HT1080 (cell line): ENCODE results near the gene IGSF8. TPM values are rescaled to one million over a fixed set of nuclear protein-coding genes. Genes with fewer than 3 reads are reported as not detected.

ENCODE experiments used
- DNase-seq: peaks from one replicate; pipeline ENCODE4 v3.0.0-alpha.2; 2015; ENCODE audit warnings: low read depth
- polyA plus RNA-seq, 2 experiments: library from polyadenylated mRNA; depleted of rRNA; stranded (reverse); fragments of >200 nt; gene quantifications; 2 replicates each; pipeline ENCODE4 v1.2.3, GENCODE V29; 2015
- total RNA-seq: library from RNA; depleted of rRNA; stranded (reverse); fragments of >200 nt; shearing (Covaris generic); gene quantifications from 2 replicates; pipeline ENCODE4 v1.2.3, GENCODE V29; 2014; rRNA removed

IGSF8 gene, protein sequence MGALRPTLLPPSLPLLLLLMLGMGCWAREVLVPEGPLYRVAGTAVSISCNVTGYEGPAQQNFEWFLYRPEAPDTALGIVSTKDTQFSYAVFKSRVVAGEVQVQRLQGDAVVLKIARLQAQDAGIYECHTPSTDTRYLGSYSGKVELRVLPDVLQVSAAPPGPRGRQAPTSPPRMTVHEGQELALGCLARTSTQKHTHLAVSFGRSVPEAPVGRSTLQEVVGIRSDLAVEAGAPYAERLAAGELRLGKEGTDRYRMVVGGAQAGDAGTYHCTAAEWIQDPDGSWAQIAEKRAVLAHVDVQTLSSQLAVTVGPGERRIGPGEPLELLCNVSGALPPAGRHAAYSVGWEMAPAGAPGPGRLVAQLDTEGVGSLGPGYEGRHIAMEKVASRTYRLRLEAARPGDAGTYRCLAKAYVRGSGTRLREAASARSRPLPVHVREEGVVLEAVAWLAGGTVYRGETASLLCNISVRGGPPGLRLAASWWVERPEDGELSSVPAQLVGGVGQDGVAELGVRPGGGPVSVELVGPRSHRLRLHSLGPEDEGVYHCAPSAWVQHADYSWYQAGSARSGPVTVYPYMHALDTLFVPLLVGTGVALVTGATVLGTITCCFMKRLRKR
- 17.5 and 18.0 TPM in 2 replicates for total RNA-seq
- 14.9 and 17.5 TPM in 2 replicates for polyA plus RNA-seq (2015; cell fraction: cytosol; rRNA removed)
- polyA plus RNA-seq (2015; cell fraction: nucleus; rRNA removed), result 31.8 and 32.4 TPM in 2 replicates

- DNase-seq, result peak; percentile 33
Measured at GRCh38 chr1:160097911-160098851, at the start of gene IGSF8. TSS of gene IGSF8 (minus strand) at chr1:160098619. CDS start at chr1:160098472, 147 bp downstream.

GRCh38 chr1:160148121-160148520 lies 49.7 kb upstream of the IGSF8 start:
- DNase-seq, result no peak

DNA sequence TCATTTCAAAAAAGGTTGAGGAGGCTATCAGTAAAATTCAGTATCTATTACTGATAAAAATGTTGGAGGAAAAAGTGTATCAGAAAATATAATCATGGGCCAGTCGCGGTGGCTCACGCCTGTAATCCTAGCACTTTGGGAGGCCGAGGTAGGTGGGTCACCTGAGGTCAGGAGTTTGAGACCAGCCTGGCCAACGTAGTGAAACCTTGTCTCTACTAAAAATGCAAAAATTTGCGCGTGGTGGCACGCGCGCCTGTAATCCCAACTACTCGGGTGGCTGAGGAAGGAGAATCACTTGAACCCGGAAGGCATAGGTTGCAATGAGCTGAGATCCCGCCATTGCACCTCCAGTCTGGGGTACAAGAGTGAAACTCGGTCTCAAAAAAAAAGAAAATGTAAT lies 47.7 kb upstream of the IGSF8 start:
- DNase-seq, result no peak

DNA sequence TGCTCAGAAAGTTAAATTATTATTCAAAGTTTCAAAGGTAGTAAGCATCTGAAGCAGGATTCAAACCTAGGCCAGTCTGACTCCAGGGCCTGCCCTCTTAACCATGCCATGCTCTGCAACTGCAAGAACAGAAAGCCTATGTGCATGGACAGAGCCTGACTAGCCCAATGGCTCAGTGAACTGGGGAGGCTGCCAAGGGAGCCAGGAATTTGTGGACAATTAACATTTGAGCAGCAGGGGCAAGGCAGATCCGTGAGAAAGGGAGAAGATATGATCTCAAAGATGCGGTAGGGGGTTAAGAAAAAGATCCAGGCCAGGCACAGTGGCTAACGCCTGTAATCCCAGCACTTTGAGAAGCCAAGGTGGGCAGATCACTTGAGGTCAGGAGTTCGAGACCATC lies 46.5 kb upstream of the IGSF8 start:
- DNase-seq, result no peak

GRCh38 chr1:160143695-160144094 lies 45.3 kb upstream of the IGSF8 start:
- no peak for DNase-seq

- no peak for DNase-seq
Measured at GRCh38 chr1:160139840-160140239, 41.4 kb upstream of the IGSF8 start.

- DNase-seq, result no peak
Measured at GRCh38 chr1:160137216-160137862, 38.9 kb upstream of the IGSF8 start.

DNA sequence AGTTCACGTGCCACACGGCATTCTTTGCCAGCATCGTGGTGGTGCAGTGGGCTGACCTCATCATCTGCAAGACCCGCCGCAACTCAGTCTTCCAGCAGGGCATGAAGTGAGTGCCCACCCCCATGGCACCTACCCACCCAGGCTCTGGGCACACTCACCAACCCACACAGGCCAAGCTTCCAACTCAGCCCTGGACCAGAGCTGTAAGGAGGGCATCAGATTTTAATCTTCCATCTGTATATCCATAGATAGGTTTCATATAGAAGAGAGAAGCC lies 38.4 kb upstream of the IGSF8 start:
- no peak for DNase-seq

DNA sequence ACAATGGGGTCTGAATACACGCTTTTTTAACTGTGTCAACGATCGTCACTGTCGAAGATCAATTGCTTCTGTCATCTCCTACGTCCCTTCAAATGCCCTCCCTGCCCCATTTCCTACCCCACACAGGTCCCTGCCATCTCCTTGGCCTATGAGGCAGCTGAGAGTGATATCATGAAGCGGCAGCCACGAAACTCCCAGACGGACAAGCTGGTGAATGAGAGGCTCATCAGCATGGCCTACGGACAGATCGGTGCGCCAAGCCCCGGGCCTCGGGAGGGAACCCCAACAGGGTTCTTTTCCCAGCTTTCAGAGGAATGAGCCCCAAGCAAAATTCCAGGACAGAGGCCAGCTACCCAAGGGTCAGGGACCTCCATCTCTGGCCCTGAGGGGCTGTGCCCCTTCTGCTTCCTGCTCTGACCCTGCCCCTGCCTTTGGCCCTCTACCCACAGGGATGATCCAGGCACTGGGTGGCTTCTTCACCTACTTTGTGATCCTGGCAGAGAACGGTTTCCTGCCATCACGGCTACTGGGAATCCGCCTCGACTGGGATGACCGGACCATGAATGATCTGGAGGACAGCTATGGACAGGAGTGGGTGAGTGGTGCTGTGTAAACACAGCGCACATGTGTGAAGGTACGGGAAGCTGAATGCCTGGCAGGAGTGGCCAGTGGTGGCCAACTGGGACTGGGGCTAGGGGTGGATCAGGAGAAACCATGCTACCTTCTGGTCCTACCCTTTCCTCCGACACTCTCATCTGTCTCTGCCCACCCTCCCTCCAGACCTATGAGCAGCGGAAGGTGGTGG lies 37.9 kb upstream of the IGSF8 start:
- no peak for DNase-seq

- DNase-seq, result no peak
Measured at GRCh38 chr1:160134791-160135572, 36.6 kb upstream of the IGSF8 start.

DNA sequence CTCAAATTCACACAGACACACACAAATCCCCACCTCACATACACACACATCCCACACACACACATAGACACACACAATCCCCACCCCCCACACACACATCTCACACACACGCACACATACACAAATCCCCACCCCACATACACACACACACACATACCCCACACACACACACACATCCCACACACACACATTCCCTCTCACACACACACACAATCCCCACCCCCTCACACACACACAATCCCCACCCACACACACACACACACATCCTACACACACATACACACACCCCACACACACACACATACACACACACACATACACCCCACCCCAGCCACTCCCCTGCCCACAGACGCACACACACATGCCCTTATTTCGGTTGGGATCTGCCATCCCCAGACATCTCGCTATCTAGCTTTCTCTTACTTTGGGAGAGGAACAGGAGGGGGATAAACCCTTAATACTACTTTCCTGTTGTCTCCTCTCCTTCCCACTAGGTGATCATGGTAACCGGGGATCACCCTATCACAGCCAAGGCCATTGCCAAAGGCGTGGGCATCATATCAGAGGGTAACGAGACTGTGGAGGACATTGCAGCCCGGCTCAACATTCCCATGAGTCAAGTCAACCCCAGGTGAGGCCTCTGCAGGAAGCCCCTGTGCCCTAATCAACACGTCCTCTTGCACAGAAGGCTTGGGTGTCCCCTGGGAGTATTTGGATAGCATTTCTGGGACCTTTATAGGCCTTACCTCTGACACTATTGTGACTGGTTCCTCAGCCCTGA lies 35.8 kb upstream of the IGSF8 start:
- no peak for DNase-seq

DNA sequence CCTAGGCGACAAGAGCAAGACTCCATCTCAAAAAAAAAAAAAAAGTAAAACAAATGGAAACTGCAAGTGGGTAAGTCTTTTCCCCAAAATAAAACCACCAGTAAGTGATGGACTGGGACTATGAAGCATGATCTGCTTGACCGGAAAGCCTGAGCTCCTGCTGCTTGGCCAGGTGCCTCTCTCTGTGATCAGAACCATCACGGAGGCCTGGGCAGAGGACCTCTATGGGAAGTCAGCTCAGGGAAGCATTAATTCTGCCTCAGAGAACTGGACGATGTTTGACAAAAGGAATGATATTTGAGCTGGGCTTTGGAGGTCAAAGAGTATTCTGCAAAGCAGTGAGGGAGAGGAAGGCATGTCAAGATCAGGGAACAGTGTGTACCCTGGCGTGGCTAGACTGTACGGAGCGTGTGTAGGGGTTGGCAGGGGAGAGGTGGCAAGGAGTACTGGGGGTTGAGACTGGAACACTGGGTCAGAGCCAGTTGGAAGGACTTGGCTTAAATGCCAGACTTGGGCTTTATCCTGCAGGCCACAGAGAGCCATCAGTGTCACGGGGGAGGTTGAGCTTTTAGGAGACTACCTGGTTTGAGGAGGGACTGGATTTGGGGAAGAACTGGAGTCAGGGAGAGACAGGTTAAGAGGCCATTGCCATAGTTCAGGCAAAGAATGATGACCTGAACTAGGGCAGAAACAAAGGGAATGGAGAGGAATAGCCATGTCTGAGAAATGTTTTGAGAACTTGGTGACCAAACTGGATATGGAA lies 33.6 kb upstream of the IGSF8 start:
- DNase-seq, result no peak

GRCh38 chr1:160130939-160131338 lies 32.5 kb upstream of the IGSF8 start:
- no peak for DNase-seq

DNA sequence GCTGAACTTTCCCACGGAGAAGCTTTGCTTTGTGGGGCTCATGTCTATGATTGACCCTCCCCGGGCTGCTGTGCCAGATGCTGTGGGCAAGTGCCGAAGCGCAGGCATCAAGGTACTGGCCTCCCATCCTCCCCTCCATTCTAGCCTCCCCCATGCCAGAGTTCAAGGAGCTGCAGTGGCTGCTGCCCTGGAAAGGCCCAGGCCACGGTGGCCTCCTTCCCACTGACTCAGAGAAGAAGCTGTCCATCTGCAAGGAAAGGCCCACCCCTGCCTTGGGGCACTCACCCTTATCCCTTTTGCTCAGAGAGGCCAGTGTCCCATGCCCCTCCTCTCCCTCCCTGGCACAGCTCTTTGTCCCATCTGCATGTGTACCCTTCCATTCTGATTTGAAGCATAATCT lies 32.1 kb upstream of the IGSF8 start:
- no peak for DNase-seq

DNA sequence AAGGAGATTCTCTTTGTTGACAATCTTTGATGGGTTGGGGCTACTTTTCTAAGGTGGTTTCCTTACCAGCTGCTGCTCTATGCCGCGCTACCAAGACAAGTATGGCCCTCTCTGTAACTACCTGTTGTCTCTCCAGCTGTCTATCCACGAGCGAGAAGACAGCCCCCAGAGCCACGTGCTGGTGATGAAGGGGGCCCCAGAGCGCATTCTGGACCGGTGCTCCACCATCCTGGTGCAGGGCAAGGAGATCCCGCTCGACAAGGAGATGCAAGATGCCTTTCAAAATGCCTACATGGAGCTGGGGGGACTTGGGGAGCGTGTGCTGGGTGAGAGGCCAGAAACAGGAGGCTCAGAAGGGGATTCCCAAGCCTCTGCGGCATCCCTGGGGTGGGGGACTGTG lies 31.5 kb upstream of the IGSF8 start:
- no peak for DNase-seq

- no peak for DNase-seq
Measured at GRCh38 chr1:160129558-160129957, 31.1 kb upstream of the IGSF8 start.

DNA sequence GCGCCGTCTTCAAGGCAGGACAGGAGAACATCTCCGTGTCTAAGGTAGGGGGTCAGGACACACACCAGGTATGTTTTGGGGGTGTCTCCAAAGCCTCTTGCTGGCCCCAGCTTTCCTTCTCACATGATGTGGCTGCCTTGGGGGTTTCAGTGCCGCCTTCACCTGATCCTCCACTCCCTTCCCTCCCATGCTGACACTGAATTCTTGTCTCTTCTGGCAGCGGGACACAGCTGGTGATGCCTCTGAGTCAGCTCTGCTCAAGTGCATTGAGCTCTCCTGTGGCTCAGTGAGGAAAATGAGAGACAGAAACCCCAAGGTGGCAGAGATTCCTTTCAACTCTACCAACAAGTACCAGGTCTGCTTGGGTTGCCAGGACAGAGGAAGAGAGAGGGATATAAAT lies 30.6 kb upstream of the IGSF8 start:
- peak; percentile 28 for DNase-seq

DNA sequence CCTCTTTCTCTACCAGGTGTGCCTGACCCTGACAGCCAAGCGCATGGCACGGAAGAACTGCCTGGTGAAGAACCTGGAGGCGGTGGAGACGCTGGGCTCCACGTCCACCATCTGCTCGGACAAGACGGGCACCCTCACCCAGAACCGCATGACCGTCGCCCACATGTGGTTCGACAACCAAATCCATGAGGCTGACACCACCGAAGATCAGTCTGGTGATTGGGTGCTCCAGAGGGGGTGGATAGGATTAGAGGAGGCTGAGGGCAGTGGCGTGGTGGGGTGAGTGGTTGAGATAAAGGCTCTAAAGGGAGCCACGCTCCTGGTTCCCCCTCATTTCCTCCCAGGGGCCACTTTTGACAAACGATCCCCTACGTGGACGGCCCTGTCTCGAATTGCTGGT lies 30.2 kb upstream of the IGSF8 start:
- DNase-seq, result no peak
